Muscle layer of colon (tissue), 2 donors: Measurements from ENCODE around the gene ZNF318.

Experiments
- H3K27ac ChIP-seq: one replicate; pipeline ENCODE4 v1.7.0; 2013; ENCODE audit warnings: low read depth, mild to moderate bottlenecking, low read length, moderate library complexity
- H3K27me3 ChIP-seq, 2 donors: one replicate each; pipeline ENCODE4 v1.7.0; 2013; ENCODE audit warnings: low read length in 2 of 2, mild to moderate bottlenecking in 2 of 2; ENCODE audit not compliant: insufficient read depth in 2 of 2, control insufficient read depth in 1 of 2
- H3K36me3 ChIP-seq: one replicate; pipeline ENCODE4 v1.7.0; 2013; ENCODE audit warnings: mild to moderate bottlenecking, low read length; ENCODE audit not compliant: insufficient read depth
- H3K4me1 ChIP-seq: one replicate; pipeline ENCODE4 v1.7.0; 2013; ENCODE audit warnings: mild to moderate bottlenecking, low read length; ENCODE audit not compliant: insufficient read depth
- H3K4me3 ChIP-seq, 2 donors: one replicate each; pipeline ENCODE4 v1.7.0; 2013; ENCODE audit warnings: low read length in 2 of 2, low read depth in 1 of 2, mild to moderate bottlenecking in 1 of 2, moderate library complexity in 1 of 2
- H3K9ac ChIP-seq: one replicate; pipeline ENCODE4 v1.7.0; 2013; ENCODE audit warnings: low read length
- H3K9me3 ChIP-seq: one replicate; pipeline ENCODE4 v1.7.0; 2013; ENCODE audit warnings: mild to moderate bottlenecking, low read length
- donor health status: abdominal sarcoma.
- donor health status: Adenocarcinoma of cecum.

Gene ZNF318

GRCh38 chr6:43334466-43335095 is 34.9 kb downstream of the ZNF318 start:
- Histone ChIP-seq H3K36me3 (peaks cover 14% of the 10 kb centered on the region), H3K27me3 (no peaks in the 10 kb centered on the region), H3K9ac (no peak overlapping the region), H3K4me3 (no peak overlapping the region), H3K4me1 (no peaks in the 10 kb centered on the region), H3K9me3 (no peaks in the 10 kb centered on the region), H3K27ac (no peak overlapping the region)

DNA sequence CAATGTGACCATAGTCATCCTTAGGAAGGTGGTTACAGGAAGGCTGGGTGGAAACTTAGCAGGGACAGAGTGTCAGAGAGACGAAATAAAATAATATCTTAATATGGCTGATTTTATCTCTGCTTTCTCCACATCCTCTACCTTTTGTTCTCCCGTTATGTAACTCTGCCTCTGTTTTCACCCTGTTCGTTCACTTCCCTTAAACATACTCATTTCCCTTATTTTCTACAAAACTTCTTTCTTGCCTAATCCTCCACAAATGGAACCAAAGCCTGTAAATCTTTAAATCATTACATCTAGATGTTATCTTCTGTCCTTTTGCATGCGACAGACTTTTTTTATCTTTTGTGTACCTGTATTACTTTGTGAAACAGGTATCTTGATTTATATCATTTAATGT is 37.6 kb downstream of the ZNF318 start:
- Histone ChIP-seq H3K4me1 (no peaks in the 10 kb centered on the region), H3K27ac (no peak overlapping the region), H3K9ac (no peak overlapping the region), H3K4me3 (no peak overlapping the region), H3K27me3 (no peaks in the 10 kb centered on the region), H3K36me3 (no peaks in the 10 kb centered on the region), H3K9me3 (no peaks in the 10 kb centered on the region)

GRCh38 chr6:43331470-43331869 is 38.0 kb downstream of the ZNF318 start:
- Histone ChIP-seq H3K27me3 (no peaks in the 10 kb centered on the region), H3K36me3 (no peaks in the 10 kb centered on the region), H3K4me1 (no peaks in the 10 kb centered on the region), H3K27ac (no peak overlapping the region), H3K9ac (no peak overlapping the region), H3K4me3 (no peak overlapping the region), H3K9me3 (no peaks in the 10 kb centered on the region)

DNA sequence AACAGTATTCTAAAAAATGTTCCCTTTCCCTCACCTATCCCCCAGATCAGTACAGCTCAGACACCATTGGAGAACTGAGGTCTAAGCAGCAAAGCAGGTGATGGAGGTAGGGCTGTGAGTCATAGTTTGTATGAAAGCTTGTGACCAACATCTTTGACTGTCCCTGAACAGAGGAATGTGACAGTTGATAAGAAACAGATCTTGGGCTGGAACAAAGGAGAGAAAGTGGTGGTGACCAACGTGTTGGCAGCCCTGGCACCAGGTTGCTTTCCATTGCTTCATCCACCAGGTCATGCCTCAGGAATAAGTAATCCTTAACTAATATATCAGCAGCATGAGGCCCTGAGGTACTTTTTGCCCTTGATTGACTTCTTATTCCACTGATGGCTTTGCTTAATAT is 40.9 kb downstream of the ZNF318 start:
- Histone ChIP-seq H3K27ac (no peak overlapping the region), H3K9me3 (no peaks in the 10 kb centered on the region), H3K4me3 (no peak overlapping the region), H3K4me1 (no peaks in the 10 kb centered on the region), H3K9ac (no peak overlapping the region), H3K36me3 (no peaks in the 10 kb centered on the region), H3K27me3 (no peaks in the 10 kb centered on the region)

- H3K36me3 ChIP-seq = no peaks in the 10 kb centered on the region
- no peak overlapping the region for H3K4me3 ChIP-seq
- H3K9ac ChIP-seq = no peak overlapping the region
- H3K9me3 ChIP-seq = no peaks in the 10 kb centered on the region
- H3K27me3 ChIP-seq = no peaks in the 10 kb centered on the region
- H3K4me1 ChIP-seq = no peaks in the 10 kb centered on the region
- H3K27ac ChIP-seq = no peak overlapping the region
Observed at GRCh38 chr6:43325876-43326275, 43.6 kb downstream of the ZNF318 start.

GRCh38 chr6:43318011-43318410 is 51.4 kb downstream of the ZNF318 start:
- Histone ChIP-seq H3K9me3 (no peaks in the 10 kb centered on the region), H3K27ac (no peak overlapping the region), H3K4me1 (no peaks in the 10 kb centered on the region), H3K36me3 (no peaks in the 10 kb centered on the region), H3K4me3 (no peak overlapping the region), H3K9ac (no peak overlapping the region), H3K27me3 (no peaks in the 10 kb centered on the region)

DNA sequence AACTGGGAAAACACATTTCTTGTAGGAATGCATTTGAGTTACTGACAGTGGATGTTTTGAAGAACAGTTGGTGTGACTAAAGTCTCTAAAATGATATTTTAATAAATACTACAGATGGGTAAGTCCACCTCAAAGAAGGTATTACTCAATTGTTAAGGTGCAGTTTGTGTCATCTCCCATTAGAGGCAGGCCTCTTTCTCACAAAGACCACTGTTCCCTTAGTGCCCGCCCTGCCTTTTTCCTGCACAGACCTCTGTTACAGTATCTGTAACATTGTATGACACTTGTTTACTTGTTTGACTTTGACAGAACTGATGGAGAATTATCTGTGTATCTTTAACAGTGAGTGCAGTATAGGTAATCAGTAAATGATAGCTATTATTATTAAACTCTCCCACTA is 55.6 kb downstream of the ZNF318 start:
- H3K4me3 ChIP-seq = no peak overlapping the region
- no peak overlapping the region for H3K27ac ChIP-seq
- no peaks in the 10 kb centered on the region for H3K36me3 ChIP-seq
- no peaks in the 10 kb centered on the region for H3K9me3 ChIP-seq
- H3K4me1 ChIP-seq = no peaks in the 10 kb centered on the region
- H3K9ac ChIP-seq = no peak overlapping the region
- peaks cover 1 to 5% of the 10 kb centered on the region in 2 donors for H3K27me3 ChIP-seq

- H3K4me3 ChIP-seq = no peak overlapping the region
- no peak overlapping the region for H3K27ac ChIP-seq
- no peaks in the 10 kb centered on the region for H3K36me3 ChIP-seq
- H3K27me3 ChIP-seq = peaks cover 6 to 8% of the 10 kb centered on the region in 2 donors
- H3K9me3 ChIP-seq = no peaks in the 10 kb centered on the region
- no peaks in the 10 kb centered on the region for H3K4me1 ChIP-seq
- H3K9ac ChIP-seq = no peak overlapping the region
Observed at GRCh38 chr6:43311666-43312065, 57.8 kb downstream of the ZNF318 start.

GRCh38 chr6:43310624-43311023 is 58.8 kb downstream of the ZNF318 start:
- Histone ChIP-seq H3K27me3 (peaks cover 6 to 12% of the 10 kb centered on the region in 2 donors), H3K9me3 (no peaks in the 10 kb centered on the region), H3K27ac (no peak overlapping the region), H3K9ac (no peak overlapping the region), H3K4me1 (no peaks in the 10 kb centered on the region), H3K4me3 (no peak overlapping the region), H3K36me3 (no peaks in the 10 kb centered on the region)

DNA sequence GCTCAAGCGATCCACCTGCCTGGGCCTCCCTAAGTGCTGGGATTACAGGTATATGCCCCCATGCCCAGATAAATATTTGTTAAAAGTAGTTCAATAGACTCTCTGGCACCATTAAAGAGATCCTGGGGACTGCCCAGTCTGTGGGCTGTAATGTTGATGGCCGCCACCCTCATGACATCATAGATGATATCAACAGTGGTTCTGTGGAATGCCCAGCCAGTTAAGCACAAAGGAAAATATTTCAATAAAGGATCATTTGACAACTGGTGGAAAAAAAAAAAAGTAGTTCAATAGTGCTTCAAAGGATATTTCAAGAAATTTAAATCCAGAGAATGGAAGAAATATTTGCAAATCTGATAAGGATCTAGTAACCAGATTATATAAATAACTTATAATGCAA is 59.3 kb downstream of the ZNF318 start:
- no peaks in the 10 kb centered on the region for H3K9me3 ChIP-seq
- no peak overlapping the region for H3K4me3 ChIP-seq
- H3K36me3 ChIP-seq = no peaks in the 10 kb centered on the region
- H3K27ac ChIP-seq = no peak overlapping the region
- H3K27me3 ChIP-seq = peaks cover 6 to 12% of the 10 kb centered on the region in 2 donors
- no peaks in the 10 kb centered on the region for H3K4me1 ChIP-seq
- H3K9ac ChIP-seq = no peak overlapping the region

GRCh38 chr6:43308990-43309477 is 60.4 kb downstream of the ZNF318 start:
- peaks cover 6 to 12% of the 10 kb centered on the region in 2 donors for H3K27me3 ChIP-seq
- no peak overlapping the region for H3K9ac ChIP-seq
- H3K27ac ChIP-seq = no peak overlapping the region
- no peaks in the 10 kb centered on the region for H3K36me3 ChIP-seq
- peak overlapping the region; percentile 11 to 45 for H3K4me3 ChIP-seq
- no peaks in the 10 kb centered on the region for H3K4me1 ChIP-seq
- H3K9me3 ChIP-seq = no peaks in the 10 kb centered on the region
